ENCODE measurements around the gene FOXO6. TPM values are rescaled to one million over a fixed set of nuclear protein-coding genes. Genes with fewer than 3 reads are reported as not detected.

The FOXO6 gene
- total and polyA plus RNA-seq, 10 of the 15 experiments (the other 5 are each of a cell fraction or from before 2014, with no cell fraction given), result 0.37 TPM; not detected in 9

DNA sequence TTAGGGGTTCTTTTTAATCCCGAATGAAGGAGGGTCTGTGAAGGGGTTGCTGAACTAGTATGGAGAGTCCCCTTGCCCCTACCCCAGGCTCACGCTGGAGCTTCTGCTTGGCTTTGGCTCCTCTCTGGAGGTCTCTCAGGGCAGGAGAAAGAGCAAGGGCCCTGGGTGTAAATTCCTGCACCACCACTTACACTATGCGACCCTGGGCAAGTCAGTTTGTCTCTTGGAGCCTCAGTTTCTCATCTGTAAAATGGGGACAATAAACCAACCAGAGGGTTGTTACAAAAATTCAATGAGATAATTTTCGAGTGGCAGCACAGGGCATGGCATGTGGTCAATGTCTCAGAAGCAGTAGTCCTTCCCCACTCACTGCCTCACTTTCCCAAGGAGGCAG is 11.4 kb downstream of the FOXO6 start:
- Histone ChIP-seq H3K4me2 (ENCODE audit: control insufficient read depth, insufficient read depth) (no peak overlapping the region), H3K27me3 (replicated peaks in 1 of 2; ENCODE audit: control insufficient read depth in 2 of 2, insufficient read depth in 2 of 2, low read length in 1 of 2) (peaks cover 0 to 2% of the 10 kb centered on the region in 2 experiments; a peak in 2 of 4 replicates), H3K4me1 (ENCODE audit: control insufficient read depth, insufficient read depth, low read length) (no peaks in the 10 kb centered on the region), H3K79me2 (ENCODE audit: control insufficient read depth, insufficient read depth, low read length) (no peaks in the 10 kb centered on the region), H3K9me3 (replicated peaks; ENCODE audit: control insufficient read depth, insufficient read depth, low read length) (no peaks in the 10 kb centered on the region), H2AFZ (ENCODE audit: control insufficient read depth, low read depth, low read length) (no peak overlapping the region), H3K27ac (ENCODE audit: control insufficient read depth, insufficient read depth) (no peak overlapping the region), H3K4me3 (no peak overlapping the region), H4K20me1 (ENCODE audit: control insufficient read depth, insufficient read depth) (no peaks in the 10 kb centered on the region; the same call in 1 of the 2 replicates), H3K36me3 (ENCODE audit: control insufficient read depth in 2 of 2, insufficient read depth in 2 of 2, low read length in 1 of 2) (no peaks in the 10 kb centered on the region), H3K9ac (ENCODE audit: control insufficient read depth, insufficient read depth, low read length) (no peak overlapping the region)
- RAD21 ChIA-PET (ENCODE audit: unreplicated experiment), result interaction anchor here (0.5 to 1.1 kb wide), 2 partner anchors 11 to 28 kb away, joined by 3 read pairs; partner anchors contain the start of gene FOXO6
- no peak for DNase-seq (ENCODE audit: low read depth, low spot score)
- CTCF ChIA-PET, result no interaction called here
- SMC1A ChIA-PET (ENCODE audit: uncharacterized antibody, unreplicated experiment), result no interaction called here
- intact Hi-C loops (cut with micrococcal nuclease; ENCODE audit: unreplicated experiment), result no loop called here
- no peak for ATAC-seq
- no peak for FAIRE-seq
- POLR2A ChIA-PET, result interaction anchor here (0.6 kb wide), 1 partner anchor 27 kb away, joined by 3 read pairs; no protein-coding TSS in a partner anchor
- WGBS (ENCODE audit: insufficient coverage, insufficient replicate concordance, low lambda C conversion rate, missing lambda C conversion rate), result 0% methylated on average over 4 of the region's 4 CpGs
- in situ Hi-C loops (cut with MboI), result no loop called here
- no TSS peak for BruUV-seq (replicated peaks)
- TF ChIP-seq FOXK2 (IDR thresholded peaks at IDR 0.05), result no peak
- no peak for TF ChIP-seq SUZ12 (IDR thresholded peaks at IDR 0.05; ENCODE audit: unreplicated experiment)
- no peak for TF ChIP-seq MEF2A (IDR thresholded peaks at IDR 0.05; ENCODE audit: insufficient read depth, low read depth, low read length)
- no peak for TF ChIP-seq SRF (IDR thresholded peaks at IDR 0.05; ENCODE audit: low read depth in 2 of 2, low read length in 2 of 2)
- no peak for TF ChIP-seq BMI1 (IDR thresholded peaks at IDR 0.05; ENCODE audit: borderline replicate concordance)
- no peak for TF ChIP-seq RFX5 (IDR thresholded peaks at IDR 0.05; ENCODE audit: low read depth, low read length)
- TF ChIP-seq NR2C1 (IDR thresholded peaks at IDR 0.05), result no peak
- no peak for TF ChIP-seq HCFC1 (IDR thresholded peaks at IDR 0.05; ENCODE audit: low read length)
- no peak for TF ChIP-seq CHD2 (IDR thresholded peaks at IDR 0.05; ENCODE audit: borderline replicate concordance, low read depth, low read length)
- TF ChIP-seq ATF3 (IDR thresholded peaks at IDR 0.05; ENCODE audit: borderline replicate concordance, extremely low read depth, low read depth, low read length), result no peak
- no peak for TF ChIP-seq MTA3 (IDR thresholded peaks at IDR 0.05; ENCODE audit: borderline replicate concordance, low read length)
- no peak for TF ChIP-seq MLLT1 (IDR thresholded peaks at IDR 0.05)
- no peak for TF ChIP-seq IKZF1 (conservative IDR thresholded peaks at IDR 0.05)
- TF ChIP-seq, protein P1, sequence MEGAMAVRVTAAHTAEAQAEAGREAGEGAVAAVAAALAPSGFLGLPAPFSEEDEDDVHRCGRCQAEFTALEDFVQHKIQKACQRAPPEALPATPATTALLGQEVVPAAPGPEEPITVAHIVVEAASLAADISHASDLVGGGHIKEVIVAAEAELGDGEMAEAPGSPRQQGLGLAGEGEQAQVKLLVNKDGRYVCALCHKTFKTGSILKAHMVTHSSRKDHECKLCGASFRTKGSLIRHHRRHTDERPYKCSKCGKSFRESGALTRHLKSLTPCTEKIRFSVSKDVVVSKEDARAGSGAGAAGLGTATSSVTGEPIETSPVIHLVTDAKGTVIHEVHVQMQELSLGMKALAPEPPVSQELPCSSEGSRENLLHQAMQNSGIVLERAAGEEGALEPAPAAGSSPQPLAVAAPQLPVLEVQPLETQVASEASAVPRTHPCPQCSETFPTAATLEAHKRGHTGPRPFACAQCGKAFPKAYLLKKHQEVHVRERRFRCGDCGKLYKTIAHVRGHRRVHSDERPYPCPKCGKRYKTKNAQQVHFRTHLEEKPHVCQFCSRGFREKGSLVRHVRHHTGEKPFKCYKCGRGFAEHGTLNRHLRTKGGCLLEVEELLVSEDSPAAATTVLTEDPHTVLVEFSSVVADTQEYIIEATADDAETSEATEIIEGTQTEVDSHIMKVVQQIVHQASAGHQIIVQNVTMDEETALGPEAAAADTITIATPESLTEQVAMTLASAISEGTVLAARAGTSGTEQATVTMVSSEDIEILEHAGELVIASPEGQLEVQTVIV (IDR thresholded peaks at IDR 0.05; ENCODE audit: borderline replicate concordance, partially characterized antibody), result no peak
- TF ChIP-seq ZNF207 (IDR thresholded peaks at IDR 0.05; ENCODE audit: borderline replicate concordance), result no peak
- no peak for TF ChIP-seq KLF5 (IDR thresholded peaks at IDR 0.05; ENCODE audit: partially characterized antibody)
- TF ChIP-seq, protein P2, sequence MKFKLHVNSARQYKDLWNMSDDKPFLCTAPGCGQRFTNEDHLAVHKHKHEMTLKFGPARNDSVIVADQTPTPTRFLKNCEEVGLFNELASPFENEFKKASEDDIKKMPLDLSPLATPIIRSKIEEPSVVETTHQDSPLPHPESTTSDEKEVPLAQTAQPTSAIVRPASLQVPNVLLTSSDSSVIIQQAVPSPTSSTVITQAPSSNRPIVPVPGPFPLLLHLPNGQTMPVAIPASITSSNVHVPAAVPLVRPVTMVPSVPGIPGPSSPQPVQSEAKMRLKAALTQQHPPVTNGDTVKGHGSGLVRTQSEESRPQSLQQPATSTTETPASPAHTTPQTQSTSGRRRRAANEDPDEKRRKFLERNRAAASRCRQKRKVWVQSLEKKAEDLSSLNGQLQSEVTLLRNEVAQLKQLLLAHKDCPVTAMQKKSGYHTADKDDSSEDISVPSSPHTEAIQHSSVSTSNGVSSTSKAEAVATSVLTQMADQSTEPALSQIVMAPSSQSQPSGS (IDR thresholded peaks at IDR 0.05; ENCODE audit: low read length), result no peak
- no peak for TF ChIP-seq SKIL (IDR thresholded peaks at IDR 0.05; ENCODE audit: low read depth, poor library complexity, severe bottlenecking)
